Measurements from ENCODE around the gene P3R3URF.
A peak's percentile ranks its signal among the peaks of the same experiment; 100 is the strongest.

Gene P3R3URF

GRCh38 chr1:46136711-46137110 is 39.6 kb downstream of the P3R3URF start:
- no peak overlapping the region for H3K4me3 ChIP-seq (ENCODE audit: low read depth, low read length)

GRCh38 chr1:46134660-46135331 is 41.5 kb downstream of the P3R3URF start:
- peak; percentile 92 for DNase-seq (ENCODE audit: low read depth)

More at GRCh38 chr1:46136711-46137110, 39.6 kb downstream of the P3R3URF start:
- no peak for DNase-seq (ENCODE audit: low read depth)

DNA sequence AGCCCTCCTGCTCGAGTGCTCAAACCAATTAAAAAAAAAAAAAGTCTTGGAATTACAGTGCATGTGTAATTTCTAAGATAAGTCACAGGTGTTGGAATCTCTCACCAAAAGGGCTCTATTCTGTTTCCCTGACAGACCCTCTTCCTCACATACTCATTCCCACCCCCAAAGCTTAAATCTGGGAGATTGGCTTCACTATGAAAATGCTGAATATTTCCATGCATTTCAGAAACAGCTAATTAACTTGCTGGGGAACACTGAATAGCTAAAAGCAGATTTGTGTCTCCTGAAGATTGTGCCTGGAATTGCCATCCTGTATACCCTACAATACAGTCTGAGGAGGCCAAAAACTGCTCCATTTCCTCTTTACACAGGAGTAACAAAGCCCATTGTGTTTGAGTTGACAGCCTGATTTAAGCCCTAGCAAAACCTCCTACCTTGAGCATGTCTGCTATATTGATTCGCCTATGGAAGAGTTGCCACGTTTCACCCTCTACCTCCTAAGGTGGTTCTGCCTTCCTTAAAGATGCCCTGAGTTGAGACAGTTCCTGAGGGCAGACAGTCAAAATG is 42.4 kb downstream of the P3R3URF start:
- H3K4me3 ChIP-seq (ENCODE audit: low read depth, low read length): peak overlapping the region; percentile 65
- DNase-seq (ENCODE audit: low read depth): no peak

More at GRCh38 chr1:46134660-46135331, 41.5 kb downstream of the P3R3URF start:
- no peak overlapping the region for H3K4me3 ChIP-seq (ENCODE audit: low read depth, low read length)

- H3K4me3 ChIP-seq (ENCODE audit: low read depth, low read length): peak overlapping the region; percentile 65
- no peak for DNase-seq (ENCODE audit: low read depth)
These were observed 43.1 kb downstream of the P3R3URF start for GRCh38 chr1:46133181-46133658.

DNA sequence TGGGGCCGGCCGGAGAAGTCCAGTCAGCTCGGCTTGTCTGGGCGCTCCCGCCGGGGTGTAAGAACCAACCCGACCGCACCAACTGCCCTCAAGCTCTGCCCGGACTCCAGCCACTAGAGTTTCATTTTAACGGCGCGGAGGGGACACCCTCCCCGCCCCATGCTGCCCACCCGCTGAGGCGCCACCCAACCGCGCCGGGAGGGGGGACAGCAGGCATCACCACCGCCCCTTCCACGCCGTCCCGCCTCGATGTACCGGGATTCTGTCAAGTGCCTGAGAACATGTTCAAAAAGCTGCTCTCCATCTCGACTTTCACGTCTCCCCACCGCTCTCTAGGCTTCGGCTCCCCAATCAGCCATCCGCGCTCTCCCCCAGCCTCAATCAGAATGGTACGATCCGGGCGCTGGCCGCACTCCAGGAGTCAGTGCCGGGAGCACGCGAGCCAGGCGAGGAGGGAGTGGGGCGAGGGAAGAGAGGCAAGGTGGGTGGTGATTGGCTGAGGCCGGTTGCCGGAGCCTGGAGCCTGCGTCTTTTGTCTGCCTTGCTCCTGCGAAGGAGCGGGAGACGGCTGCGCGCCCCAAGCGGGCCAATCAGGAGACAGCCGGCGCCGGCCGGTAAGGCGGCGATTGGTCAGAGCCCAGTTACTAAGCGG is 43.6 kb downstream of the P3R3URF start, which contains the start of gene PIK3R3:
Gene PIK3R3, minus strand, starts transcription at position 101 of the 652 bp plus-strand sequence. CDS start 677 bp downstream, outside the sequence.
- DNase-seq (ENCODE audit: low read depth): peak; percentile 98

GRCh38 chr1:46131712-46132528 is 44.4 kb downstream of the P3R3URF start:
- no peak for DNase-seq (ENCODE audit: low read depth)

More for the DNA sequence above, 43.6 kb downstream of the P3R3URF start, which contains the start of gene PIK3R3:
- H3K4me3 ChIP-seq (ENCODE audit: low read depth, low read length): peak within 1 kb of the TSS; percentile 84

DNA sequence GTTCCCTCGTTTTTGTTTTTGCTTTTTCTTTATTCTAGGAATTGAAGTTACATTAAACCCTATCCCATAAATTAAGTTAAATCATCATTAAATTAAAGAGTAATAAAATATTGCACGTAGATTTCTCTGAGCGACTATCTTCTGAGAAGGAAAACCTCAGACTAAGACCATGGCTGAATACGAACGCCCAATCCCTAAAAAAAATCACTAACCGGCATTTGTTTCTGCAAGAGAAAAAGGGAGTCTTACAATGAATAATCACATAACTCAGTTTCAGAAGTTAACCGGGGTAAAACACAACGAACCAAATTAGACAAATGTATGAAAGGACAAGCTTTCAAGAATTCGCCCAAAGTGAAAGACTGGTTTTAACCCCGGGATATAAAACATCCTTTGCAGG is 45.2 kb downstream of the P3R3URF start:
- DNase-seq (ENCODE audit: low read depth): no peak
- H3K4me3 ChIP-seq (ENCODE audit: low read depth, low read length): peak overlapping the region; percentile 84

More at GRCh38 chr1:46131712-46132528, 44.4 kb downstream of the P3R3URF start:
- peak overlapping the region; percentile 84 for H3K4me3 ChIP-seq (ENCODE audit: low read depth, low read length)

- H3K4me3 ChIP-seq (ENCODE audit: low read depth, low read length): peak overlapping the region; percentile 84
These were observed 45.7 kb downstream of the P3R3URF start for GRCh38 chr1:46130606-46131005.

DNA sequence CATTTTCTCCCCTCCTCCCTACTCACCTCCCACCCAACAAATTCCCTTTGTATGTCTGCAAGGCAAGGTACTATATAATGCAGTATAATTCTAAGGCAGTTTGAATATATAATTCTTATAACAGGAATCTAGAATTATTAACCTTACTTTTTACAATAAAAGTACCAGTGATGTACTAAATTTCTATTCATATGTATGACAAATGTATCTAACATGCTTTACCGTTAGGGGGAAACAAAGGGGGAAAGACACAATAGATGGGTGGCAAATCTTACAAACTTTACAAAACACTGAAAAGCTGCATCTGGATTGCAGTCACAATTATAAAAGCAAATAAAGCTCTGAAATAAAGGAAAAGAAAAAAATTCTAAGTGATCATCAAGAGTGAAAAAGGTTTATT is 46.2 kb downstream of the P3R3URF start:
- DNase-seq (ENCODE audit: low read depth): no peak
- peak overlapping the region; percentile 84 for H3K4me3 ChIP-seq (ENCODE audit: low read depth, low read length)

More at GRCh38 chr1:46130606-46131005, 45.7 kb downstream of the P3R3URF start:
- no peak for DNase-seq (ENCODE audit: low read depth)

- no peak overlapping the region for H3K4me3 ChIP-seq (ENCODE audit: low read depth, low read length)
- no peak for DNase-seq (ENCODE audit: low read depth)
These were observed 47.9 kb downstream of the P3R3URF start for GRCh38 chr1:46128344-46128743.
